ENCODE results near the gene FADS1. TPM values are rescaled to one million over a fixed set of nuclear protein-coding genes. Genes with fewer than 3 reads are reported as not detected.

Gene FADS1
- total and polyA plus RNA-seq, 2 of the 8 experiments (the other 6 are each of a cell fraction or from before 2014, with no cell fraction given), result 115 to 141 TPM

DNA sequence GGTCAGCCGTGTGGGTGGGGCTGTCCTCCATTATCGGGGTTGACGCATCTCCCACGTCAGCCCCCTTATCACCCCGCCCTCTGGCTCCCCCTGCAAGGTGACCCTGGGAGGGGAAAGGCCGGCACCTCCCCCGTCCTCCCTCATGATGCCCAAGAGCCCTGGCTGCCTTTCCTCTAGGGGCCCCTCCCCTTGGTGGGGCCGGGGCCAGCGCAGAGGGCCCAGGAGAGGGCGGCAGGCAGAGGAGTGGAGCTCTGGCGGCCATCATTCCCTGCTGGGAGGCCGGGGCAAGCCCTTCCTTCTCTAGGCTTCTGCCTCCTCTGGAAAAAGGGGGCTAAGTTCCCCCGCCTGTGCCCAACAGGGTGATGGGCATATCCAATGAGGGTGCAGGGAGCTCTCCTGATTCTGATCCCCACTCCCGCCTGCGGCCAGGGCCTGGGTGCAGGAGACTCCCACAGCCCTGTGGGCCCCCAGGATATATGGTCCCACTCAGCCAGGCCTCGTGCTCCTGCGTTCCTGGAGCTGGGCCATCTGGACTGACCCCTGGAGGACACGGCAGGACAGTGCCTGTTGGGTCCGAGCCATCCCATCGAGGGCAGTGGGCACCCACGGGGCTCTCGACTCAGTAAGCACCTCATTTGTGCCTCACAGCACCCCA is 52.1 kb downstream of the FADS1 start (continued):
- TF ChIP-seq, protein P1, sequence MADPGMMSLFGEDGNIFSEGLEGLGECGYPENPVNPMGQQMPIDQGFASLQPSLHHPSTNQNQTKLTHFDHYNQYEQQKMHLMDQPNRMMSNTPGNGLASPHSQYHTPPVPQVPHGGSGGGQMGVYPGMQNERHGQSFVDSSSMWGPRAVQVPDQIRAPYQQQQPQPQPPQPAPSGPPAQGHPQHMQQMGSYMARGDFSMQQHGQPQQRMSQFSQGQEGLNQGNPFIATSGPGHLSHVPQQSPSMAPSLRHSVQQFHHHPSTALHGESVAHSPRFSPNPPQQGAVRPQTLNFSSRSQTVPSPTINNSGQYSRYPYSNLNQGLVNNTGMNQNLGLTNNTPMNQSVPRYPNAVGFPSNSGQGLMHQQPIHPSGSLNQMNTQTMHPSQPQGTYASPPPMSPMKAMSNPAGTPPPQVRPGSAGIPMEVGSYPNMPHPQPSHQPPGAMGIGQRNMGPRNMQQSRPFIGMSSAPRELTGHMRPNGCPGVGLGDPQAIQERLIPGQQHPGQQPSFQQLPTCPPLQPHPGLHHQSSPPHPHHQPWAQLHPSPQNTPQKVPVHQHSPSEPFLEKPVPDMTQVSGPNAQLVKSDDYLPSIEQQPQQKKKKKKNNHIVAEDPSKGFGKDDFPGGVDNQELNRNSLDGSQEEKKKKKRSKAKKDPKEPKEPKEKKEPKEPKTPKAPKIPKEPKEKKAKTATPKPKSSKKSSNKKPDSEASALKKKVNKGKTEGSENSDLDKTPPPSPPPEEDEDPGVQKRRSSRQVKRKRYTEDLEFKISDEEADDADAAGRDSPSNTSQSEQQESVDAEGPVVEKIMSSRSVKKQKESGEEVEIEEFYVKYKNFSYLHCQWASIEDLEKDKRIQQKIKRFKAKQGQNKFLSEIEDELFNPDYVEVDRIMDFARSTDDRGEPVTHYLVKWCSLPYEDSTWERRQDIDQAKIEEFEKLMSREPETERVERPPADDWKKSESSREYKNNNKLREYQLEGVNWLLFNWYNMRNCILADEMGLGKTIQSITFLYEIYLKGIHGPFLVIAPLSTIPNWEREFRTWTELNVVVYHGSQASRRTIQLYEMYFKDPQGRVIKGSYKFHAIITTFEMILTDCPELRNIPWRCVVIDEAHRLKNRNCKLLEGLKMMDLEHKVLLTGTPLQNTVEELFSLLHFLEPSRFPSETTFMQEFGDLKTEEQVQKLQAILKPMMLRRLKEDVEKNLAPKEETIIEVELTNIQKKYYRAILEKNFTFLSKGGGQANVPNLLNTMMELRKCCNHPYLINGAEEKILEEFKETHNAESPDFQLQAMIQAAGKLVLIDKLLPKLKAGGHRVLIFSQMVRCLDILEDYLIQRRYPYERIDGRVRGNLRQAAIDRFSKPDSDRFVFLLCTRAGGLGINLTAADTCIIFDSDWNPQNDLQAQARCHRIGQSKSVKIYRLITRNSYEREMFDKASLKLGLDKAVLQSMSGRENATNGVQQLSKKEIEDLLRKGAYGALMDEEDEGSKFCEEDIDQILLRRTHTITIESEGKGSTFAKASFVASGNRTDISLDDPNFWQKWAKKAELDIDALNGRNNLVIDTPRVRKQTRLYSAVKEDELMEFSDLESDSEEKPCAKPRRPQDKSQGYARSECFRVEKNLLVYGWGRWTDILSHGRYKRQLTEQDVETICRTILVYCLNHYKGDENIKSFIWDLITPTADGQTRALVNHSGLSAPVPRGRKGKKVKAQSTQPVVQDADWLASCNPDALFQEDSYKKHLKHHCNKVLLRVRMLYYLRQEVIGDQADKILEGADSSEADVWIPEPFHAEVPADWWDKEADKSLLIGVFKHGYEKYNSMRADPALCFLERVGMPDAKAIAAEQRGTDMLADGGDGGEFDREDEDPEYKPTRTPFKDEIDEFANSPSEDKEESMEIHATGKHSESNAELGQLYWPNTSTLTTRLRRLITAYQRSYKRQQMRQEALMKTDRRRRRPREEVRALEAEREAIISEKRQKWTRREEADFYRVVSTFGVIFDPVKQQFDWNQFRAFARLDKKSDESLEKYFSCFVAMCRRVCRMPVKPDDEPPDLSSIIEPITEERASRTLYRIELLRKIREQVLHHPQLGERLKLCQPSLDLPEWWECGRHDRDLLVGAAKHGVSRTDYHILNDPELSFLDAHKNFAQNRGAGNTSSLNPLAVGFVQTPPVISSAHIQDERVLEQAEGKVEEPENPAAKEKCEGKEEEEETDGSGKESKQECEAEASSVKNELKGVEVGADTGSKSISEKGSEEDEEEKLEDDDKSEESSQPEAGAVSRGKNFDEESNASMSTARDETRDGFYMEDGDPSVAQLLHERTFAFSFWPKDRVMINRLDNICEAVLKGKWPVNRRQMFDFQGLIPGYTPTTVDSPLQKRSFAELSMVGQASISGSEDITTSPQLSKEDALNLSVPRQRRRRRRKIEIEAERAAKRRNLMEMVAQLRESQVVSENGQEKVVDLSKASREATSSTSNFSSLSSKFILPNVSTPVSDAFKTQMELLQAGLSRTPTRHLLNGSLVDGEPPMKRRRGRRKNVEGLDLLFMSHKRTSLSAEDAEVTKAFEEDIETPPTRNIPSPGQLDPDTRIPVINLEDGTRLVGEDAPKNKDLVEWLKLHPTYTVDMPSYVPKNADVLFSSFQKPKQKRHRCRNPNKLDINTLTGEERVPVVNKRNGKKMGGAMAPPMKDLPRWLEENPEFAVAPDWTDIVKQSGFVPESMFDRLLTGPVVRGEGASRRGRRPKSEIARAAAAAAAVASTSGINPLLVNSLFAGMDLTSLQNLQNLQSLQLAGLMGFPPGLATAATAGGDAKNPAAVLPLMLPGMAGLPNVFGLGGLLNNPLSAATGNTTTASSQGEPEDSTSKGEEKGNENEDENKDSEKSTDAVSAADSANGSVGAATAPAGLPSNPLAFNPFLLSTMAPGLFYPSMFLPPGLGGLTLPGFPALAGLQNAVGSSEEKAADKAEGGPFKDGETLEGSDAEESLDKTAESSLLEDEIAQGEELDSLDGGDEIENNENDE (IDR thresholded peaks at IDR 0.05; ENCODE audit: insufficient replicate concordance, low read length), result no peak
- TF ChIP-seq CBX5 (IDR thresholded peaks at IDR 0.05; ENCODE audit: low read depth, low read length), result no peak
- TF ChIP-seq POLR2A (IDR thresholded peaks at IDR 0.05; ENCODE audit: control extremely low read depth in 1 of 2, low read depth in 2 of 2, low read length in 2 of 2), result no peak
- no peak for TF ChIP-seq SAP30 (IDR thresholded peaks at IDR 0.05; ENCODE audit: insufficient read depth, insufficient replicate concordance, low read length)
- no peak for TF ChIP-seq HDAC2 (IDR thresholded peaks at IDR 0.05; ENCODE audit: borderline replicate concordance in 1 of 2, low read depth in 2 of 2, low read length in 2 of 2)
- TF ChIP-seq CREB1 (IDR thresholded peaks at IDR 0.05), result no peak
- TF ChIP-seq, protein P2, sequence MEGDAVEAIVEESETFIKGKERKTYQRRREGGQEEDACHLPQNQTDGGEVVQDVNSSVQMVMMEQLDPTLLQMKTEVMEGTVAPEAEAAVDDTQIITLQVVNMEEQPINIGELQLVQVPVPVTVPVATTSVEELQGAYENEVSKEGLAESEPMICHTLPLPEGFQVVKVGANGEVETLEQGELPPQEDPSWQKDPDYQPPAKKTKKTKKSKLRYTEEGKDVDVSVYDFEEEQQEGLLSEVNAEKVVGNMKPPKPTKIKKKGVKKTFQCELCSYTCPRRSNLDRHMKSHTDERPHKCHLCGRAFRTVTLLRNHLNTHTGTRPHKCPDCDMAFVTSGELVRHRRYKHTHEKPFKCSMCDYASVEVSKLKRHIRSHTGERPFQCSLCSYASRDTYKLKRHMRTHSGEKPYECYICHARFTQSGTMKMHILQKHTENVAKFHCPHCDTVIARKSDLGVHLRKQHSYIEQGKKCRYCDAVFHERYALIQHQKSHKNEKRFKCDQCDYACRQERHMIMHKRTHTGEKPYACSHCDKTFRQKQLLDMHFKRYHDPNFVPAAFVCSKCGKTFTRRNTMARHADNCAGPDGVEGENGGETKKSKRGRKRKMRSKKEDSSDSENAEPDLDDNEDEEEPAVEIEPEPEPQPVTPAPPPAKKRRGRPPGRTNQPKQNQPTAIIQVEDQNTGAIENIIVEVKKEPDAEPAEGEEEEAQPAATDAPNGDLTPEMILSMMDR (IDR thresholded peaks at IDR 0.05; ENCODE audit: control extremely low read depth in 1 of 3, insufficient read depth in 1 of 3, low read depth in 1 of 3, low read length in 3 of 3), result peak in 2 of 3 experiments; percentile 25 to 48; a peak in 2 of 4 replicates
- TF ChIP-seq POU5F1 (IDR thresholded peaks at IDR 0.05; ENCODE audit: low read depth, low read length), result no peak
